Neural cell (in vitro differentiated cells): Measurements from ENCODE around the gene CCR6. TPM values are rescaled to one million over a fixed set of nuclear protein-coding genes. Genes with fewer than 3 reads are reported as not detected.

Source experiments
- H2AFZ ChIP-seq: fragments of 200-600, 300-800 bp; sonication (generic), shearing (Covaris generic); 2 replicates; pipeline ENCODE4 v1.6.0; 2014; ENCODE audit warnings: low read depth, mild to moderate bottlenecking, antibody characterized with exemption, low read length, moderate library complexity
- H3F3A ChIP-seq: fragments of 200-600 bp; shearing (Covaris generic); 2 replicates; pipeline ENCODE4 v1.6.1; 2016; ENCODE audit warnings: mild to moderate bottlenecking, moderate library complexity, mixed read lengths, antibody characterized with exemption, low read length; ENCODE audit not compliant: insufficient read depth, poor library complexity, severe bottlenecking
- H3K27ac ChIP-seq: fragments of 200-600, 300-800 bp; sonication (generic), shearing (Covaris generic); 2 replicates; pipeline ENCODE4 v1.5.1; 2014; ENCODE audit warnings: mild to moderate bottlenecking, low read length, moderate library complexity
- H3K27me3 ChIP-seq: fragments of 300-800, 200-600 bp; sonication (generic), shearing (Covaris generic); 2 replicates; pipeline ENCODE4 v1.6.0; 2014; ENCODE audit warnings: mild to moderate bottlenecking, low read depth, low read length, moderate library complexity; ENCODE audit not compliant: insufficient read depth
- H3K36me3 ChIP-seq: fragments of 300-800, 200-600 bp; sonication (generic), shearing (Covaris generic); 2 replicates; pipeline ENCODE4 v1.5.1; 2014; ENCODE audit warnings: mild to moderate bottlenecking, antibody characterized with exemption, low read length, moderate library complexity; ENCODE audit not compliant: insufficient read depth
- H3K4me2 ChIP-seq: fragments of 300-800, 200-600 bp; sonication (generic), shearing (Covaris generic); 2 replicates; pipeline ENCODE4 v1.6.0; 2014; ENCODE audit warnings: mild to moderate bottlenecking, low read length
- H3K4me3 ChIP-seq: fragments of 300-800, 200-600 bp; sonication (generic), shearing (Covaris generic); 2 replicates; pipeline ENCODE4 v1.5.1; 2014; ENCODE audit warnings: mild to moderate bottlenecking, low read length, moderate library complexity
- H3K79me2 ChIP-seq: fragments of 200-600 bp; shearing (Covaris generic); replicated peaks from 2 replicates; pipeline ENCODE4 v1.6.0; 2014; ENCODE audit warnings: mild to moderate bottlenecking, low read length, moderate library complexity; ENCODE audit not compliant: insufficient read depth
- H3K9ac ChIP-seq: fragments of 300-800, 200-600 bp; sonication (generic), shearing (Covaris generic); 2 replicates; pipeline ENCODE4 v1.6.1; 2016; ENCODE audit warnings: mild to moderate bottlenecking, low read length, mixed read lengths
- H3K9me2 ChIP-seq: fragments of 200-600 bp; shearing (Covaris generic); 2 replicates; pipeline ENCODE4 v1.6.1; 2016; ENCODE audit warnings: mild to moderate bottlenecking, low read length, mixed read lengths; ENCODE audit not compliant: insufficient read depth
- H3K9me3 ChIP-seq: fragments of 200-600, 300-800 bp; sonication (generic), shearing (Covaris generic); 2 replicates; pipeline ENCODE4 v1.6.1; 2016; ENCODE audit warnings: mild to moderate bottlenecking, mixed run types, low read length, moderate library complexity, mixed read lengths
- H4K20me1 ChIP-seq: fragments of 200-600 bp; shearing (Covaris generic); 2 replicates; pipeline ENCODE4 v1.6.1; 2016; ENCODE audit warnings: mild to moderate bottlenecking, mixed run types; ENCODE audit not compliant: insufficient read depth
- EP300 ChIP-seq: fragments of 450-650 bp; conservative IDR thresholded peaks from 2 replicates; pipeline ENCODE4 v1.6.1; 2014; ENCODE audit warnings: antibody characterized with exemption, mild to moderate bottlenecking, moderate library complexity; ENCODE audit not compliant: poor library complexity, severe bottlenecking
- EZH2 ChIP-seq: fragments of 200-600, 300-800 bp; shearing (Covaris generic), sonication (generic); IDR thresholded peaks from 2 replicates; pipeline ENCODE4 v1.6.1; 2014; ENCODE audit warnings: antibody characterized with exemption, low read length, borderline replicate concordance, mild to moderate bottlenecking; ENCODE audit not compliant: insufficient read depth, poor library complexity, severe bottlenecking
- MXI1 ChIP-seq: fragments of 450-650 bp; conservative IDR thresholded peaks from 2 replicates; pipeline ENCODE4 v1.6.1; 2014; ENCODE audit warnings: antibody characterized with exemption, mild to moderate bottlenecking; ENCODE audit not compliant: poor library complexity, severe bottlenecking
- POLR2AphosphoS5 ChIP-seq: IDR thresholded peaks from 2 replicates; pipeline ENCODE4 v1.6.1; 2012
- RAD21 ChIP-seq: fragments of 450-650 bp; conservative IDR thresholded peaks from 2 replicates; pipeline ENCODE4 v1.6.1; 2014; ENCODE audit warnings: antibody characterized with exemption, mild to moderate bottlenecking, moderate library complexity
- REST ChIP-seq: IDR thresholded peaks from 2 replicates; pipeline ENCODE4 v1.6.1; 2012; ENCODE audit warnings: borderline replicate concordance
- SMC3 ChIP-seq: fragments of 450-650 bp; conservative IDR thresholded peaks from 2 replicates; pipeline ENCODE4 v1.6.1; 2014; ENCODE audit warnings: antibody characterized with exemption, mild to moderate bottlenecking, moderate library complexity; ENCODE audit not compliant: poor library complexity
- TAF1 ChIP-seq: IDR thresholded peaks from 2 replicates; pipeline ENCODE4 v1.6.1; 2012; ENCODE audit warnings: low read depth
- polyA plus RNA-seq: library from polyadenylated mRNA; depleted of rRNA; stranded (reverse); fragments of >200 nt; gene quantifications from 2 replicates; pipeline ENCODE4 v1.2.3, GENCODE V29; 2014
- TF ChIP-seq, protein P1 (sequence below): fragments of 450-650 bp; IDR thresholded peaks from 2 replicates; pipeline ENCODE4 v1.5.1; 2014; ENCODE audit warnings: antibody characterized with exemption, mild to moderate bottlenecking, moderate library complexity; ENCODE audit not compliant: poor library complexity, severe bottlenecking

Gene CCR6
- polyA plus RNA-seq, 1 donor from 2014 or later = not detected

- H3K36me3 ChIP-seq = no peaks in the 10 kb centered on the region
- peaks cover 3% of the 10 kb centered on the region for H3F3A ChIP-seq
- no peaks in the 10 kb centered on the region for H3K9me3 ChIP-seq
- no peak overlapping the region for H3K4me3 ChIP-seq
- H3K27ac ChIP-seq = no peak overlapping the region
- no peak overlapping the region for H2AFZ ChIP-seq
- H4K20me1 ChIP-seq = no peaks in the 10 kb centered on the region
- no peaks in the 10 kb centered on the region for H3K27me3 ChIP-seq
- TF ChIP-seq MXI1 (no peak), TAF1 (no peak), SMC3 (no peak), EP300 (no peak), REST (no peak), EZH2 (no peak), RAD21 (no peak), POLR2AphosphoS5 (no peak)
- TF ChIP-seq, protein P1, sequence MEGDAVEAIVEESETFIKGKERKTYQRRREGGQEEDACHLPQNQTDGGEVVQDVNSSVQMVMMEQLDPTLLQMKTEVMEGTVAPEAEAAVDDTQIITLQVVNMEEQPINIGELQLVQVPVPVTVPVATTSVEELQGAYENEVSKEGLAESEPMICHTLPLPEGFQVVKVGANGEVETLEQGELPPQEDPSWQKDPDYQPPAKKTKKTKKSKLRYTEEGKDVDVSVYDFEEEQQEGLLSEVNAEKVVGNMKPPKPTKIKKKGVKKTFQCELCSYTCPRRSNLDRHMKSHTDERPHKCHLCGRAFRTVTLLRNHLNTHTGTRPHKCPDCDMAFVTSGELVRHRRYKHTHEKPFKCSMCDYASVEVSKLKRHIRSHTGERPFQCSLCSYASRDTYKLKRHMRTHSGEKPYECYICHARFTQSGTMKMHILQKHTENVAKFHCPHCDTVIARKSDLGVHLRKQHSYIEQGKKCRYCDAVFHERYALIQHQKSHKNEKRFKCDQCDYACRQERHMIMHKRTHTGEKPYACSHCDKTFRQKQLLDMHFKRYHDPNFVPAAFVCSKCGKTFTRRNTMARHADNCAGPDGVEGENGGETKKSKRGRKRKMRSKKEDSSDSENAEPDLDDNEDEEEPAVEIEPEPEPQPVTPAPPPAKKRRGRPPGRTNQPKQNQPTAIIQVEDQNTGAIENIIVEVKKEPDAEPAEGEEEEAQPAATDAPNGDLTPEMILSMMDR = no peak
- H3K4me2 ChIP-seq = no peak overlapping the region
- H3K79me2 ChIP-seq = no peaks in the 10 kb centered on the region
- H3K9ac ChIP-seq = peak overlapping the region; percentile 13
- H3K9me2 ChIP-seq = no peaks in the 10 kb centered on the region
Observed at GRCh38 chr6:167140589-167141474, 17.9 kb downstream of the CCR6 start.

GRCh38 chr6:167141667-167142432, 19.0 kb downstream of the CCR6 start:
- TF ChIP-seq EZH2 (no peak), MXI1 (no peak), SMC3 (peak; percentile 95), POLR2AphosphoS5 (no peak), TAF1 (peak; percentile 39), RAD21 (peak; percentile 93), REST (no peak), EP300 (no peak)
- TF ChIP-seq, protein P1 = peak; percentile 87
- H4K20me1 ChIP-seq = no peaks in the 10 kb centered on the region
- peaks cover 3% of the 10 kb centered on the region for H3F3A ChIP-seq
- no peak overlapping the region for H3K27ac ChIP-seq
- no peaks in the 10 kb centered on the region for H3K9me3 ChIP-seq
- no peaks in the 10 kb centered on the region for H3K36me3 ChIP-seq
- H3K79me2 ChIP-seq = no peaks in the 10 kb centered on the region
- no peaks in the 10 kb centered on the region for H3K27me3 ChIP-seq
- no peak overlapping the region for H3K9ac ChIP-seq
- H2AFZ ChIP-seq = no peak overlapping the region
- no peak overlapping the region for H3K4me3 ChIP-seq
- H3K9me2 ChIP-seq = no peaks in the 10 kb centered on the region
- H3K4me2 ChIP-seq = no peak overlapping the region
